Measurements from ENCODE around the gene DHX36. TPM values are rescaled to one million over a fixed set of nuclear protein-coding genes. Genes with fewer than 3 reads are reported as not detected.

The DHX36 gene
- total RNA-seq, 1 donor from 2014 or later: 49.8 TPM

DNA sequence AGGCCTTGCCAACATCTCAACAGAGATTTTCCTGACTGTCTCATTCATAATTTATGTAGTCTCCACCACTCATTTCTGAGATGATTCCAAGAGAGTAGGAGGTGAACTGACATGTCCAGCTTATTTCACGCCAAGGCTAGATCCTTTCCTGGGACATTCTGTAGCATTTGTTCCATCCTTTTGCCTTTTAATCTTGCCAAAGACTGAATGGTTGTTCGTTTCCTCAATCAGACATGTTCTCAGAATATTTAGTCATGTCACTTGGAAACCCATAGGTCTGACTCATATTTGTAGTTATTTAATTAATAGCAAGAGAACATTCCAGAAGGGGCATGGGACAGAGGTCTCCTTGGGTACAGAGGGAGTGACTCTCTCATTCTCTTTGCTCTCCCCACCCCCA, 80.9 kb downstream of the DHX36 start:
- Histone ChIP-seq H3K36me3 (ENCODE audit: control insufficient read depth, insufficient read depth, low read length) (no peaks in the 10 kb centered on the region), H3K27me3 (ENCODE audit: control insufficient read depth, insufficient read depth, low read length) (no peaks in the 10 kb centered on the region), H3K4me3 (ENCODE audit: low read depth, low read length) (no peak overlapping the region)
- no peak for DNase-seq (ENCODE audit: low read depth)
- TF ChIP-seq, protein P1, sequence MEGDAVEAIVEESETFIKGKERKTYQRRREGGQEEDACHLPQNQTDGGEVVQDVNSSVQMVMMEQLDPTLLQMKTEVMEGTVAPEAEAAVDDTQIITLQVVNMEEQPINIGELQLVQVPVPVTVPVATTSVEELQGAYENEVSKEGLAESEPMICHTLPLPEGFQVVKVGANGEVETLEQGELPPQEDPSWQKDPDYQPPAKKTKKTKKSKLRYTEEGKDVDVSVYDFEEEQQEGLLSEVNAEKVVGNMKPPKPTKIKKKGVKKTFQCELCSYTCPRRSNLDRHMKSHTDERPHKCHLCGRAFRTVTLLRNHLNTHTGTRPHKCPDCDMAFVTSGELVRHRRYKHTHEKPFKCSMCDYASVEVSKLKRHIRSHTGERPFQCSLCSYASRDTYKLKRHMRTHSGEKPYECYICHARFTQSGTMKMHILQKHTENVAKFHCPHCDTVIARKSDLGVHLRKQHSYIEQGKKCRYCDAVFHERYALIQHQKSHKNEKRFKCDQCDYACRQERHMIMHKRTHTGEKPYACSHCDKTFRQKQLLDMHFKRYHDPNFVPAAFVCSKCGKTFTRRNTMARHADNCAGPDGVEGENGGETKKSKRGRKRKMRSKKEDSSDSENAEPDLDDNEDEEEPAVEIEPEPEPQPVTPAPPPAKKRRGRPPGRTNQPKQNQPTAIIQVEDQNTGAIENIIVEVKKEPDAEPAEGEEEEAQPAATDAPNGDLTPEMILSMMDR (IDR thresholded peaks at IDR 0.05; ENCODE audit: insufficient read depth, low read length, poor library complexity, severe bottlenecking): no peak

DNA sequence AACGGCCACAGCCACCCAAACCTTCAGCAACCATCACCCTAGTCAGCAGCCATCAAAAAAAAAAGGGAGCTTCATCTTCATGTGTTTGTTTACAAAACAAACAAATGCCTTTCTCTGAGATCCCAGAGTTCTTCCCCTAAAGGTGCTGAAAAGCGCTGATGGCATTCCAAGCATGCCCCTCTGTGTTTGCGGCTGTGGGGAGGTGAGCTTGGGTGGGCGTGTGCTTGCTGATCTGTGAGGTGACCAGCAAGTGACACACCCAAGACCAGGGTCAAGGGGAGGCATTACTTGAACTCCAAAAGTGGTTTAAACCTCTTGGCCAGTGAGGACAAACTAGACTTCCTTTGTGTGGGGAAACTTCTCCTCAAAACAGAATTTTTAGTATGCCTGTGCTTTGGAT, 81.5 kb downstream of the DHX36 start:
- H3K36me3 ChIP-seq (ENCODE audit: control insufficient read depth, insufficient read depth, low read length): no peaks in the 10 kb centered on the region
- H3K27me3 ChIP-seq (ENCODE audit: control insufficient read depth, insufficient read depth, low read length): no peaks in the 10 kb centered on the region
- no peak for DNase-seq (ENCODE audit: low read depth)
- TF ChIP-seq, protein P1 (IDR thresholded peaks at IDR 0.05; ENCODE audit: insufficient read depth, low read length, poor library complexity, severe bottlenecking): no peak
- no peak overlapping the region for H3K4me3 ChIP-seq (ENCODE audit: low read depth, low read length)

DNA sequence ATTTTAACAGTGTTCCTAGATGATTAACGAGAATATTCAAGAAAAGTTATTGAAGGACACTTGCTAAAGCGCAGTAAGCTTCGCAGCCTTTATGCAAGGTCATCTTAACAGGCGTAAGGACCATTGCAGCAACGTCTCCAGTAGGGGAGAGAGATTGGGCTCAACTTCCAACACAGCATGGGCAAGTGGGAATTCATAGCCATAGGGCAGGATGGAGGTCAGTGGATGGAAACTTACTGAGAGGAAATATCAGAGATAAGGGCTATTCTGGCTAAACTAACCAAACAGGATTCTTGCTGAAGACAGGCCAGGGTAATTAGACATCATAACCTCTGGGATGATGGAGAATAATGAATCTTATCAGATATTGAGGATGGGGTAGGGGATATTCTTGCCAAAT, 82.8 kb downstream of the DHX36 start:
- TF ChIP-seq, protein P1 (IDR thresholded peaks at IDR 0.05; ENCODE audit: insufficient read depth, low read length, poor library complexity, severe bottlenecking): no peak
- no peaks in the 10 kb centered on the region for H3K27me3 ChIP-seq (ENCODE audit: control insufficient read depth, insufficient read depth, low read length)

DNA sequence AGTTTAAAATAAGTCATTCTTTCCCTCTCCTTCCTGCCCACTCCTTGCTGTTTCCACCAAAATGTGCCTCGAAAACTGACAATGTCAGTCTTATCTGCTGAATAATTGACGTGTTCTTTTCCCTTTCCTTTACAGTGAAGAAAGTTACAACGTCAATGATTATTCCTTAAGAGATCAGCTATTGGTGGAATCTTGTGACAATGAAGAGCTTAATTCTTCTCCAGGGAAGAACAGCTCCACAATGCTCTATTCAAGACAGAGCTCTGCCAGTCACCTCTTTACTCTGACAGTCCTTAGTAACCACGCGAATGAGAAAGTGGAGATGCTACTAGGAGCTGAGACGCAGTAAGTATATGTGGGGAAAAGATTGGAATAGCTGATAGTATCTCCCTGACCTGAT, 84.1 kb downstream of the DHX36 start:
- DNase-seq (ENCODE audit: low read depth): no peak
- Histone ChIP-seq H3K4me3 (ENCODE audit: low read depth, low read length) (no peak overlapping the region), H3K36me3 (ENCODE audit: control insufficient read depth, insufficient read depth, low read length) (no peaks in the 10 kb centered on the region), H3K27me3 (ENCODE audit: control insufficient read depth, insufficient read depth, low read length) (no peaks in the 10 kb centered on the region)
- TF ChIP-seq, protein P1 (IDR thresholded peaks at IDR 0.05; ENCODE audit: insufficient read depth, low read length, poor library complexity, severe bottlenecking): no peak

More for the DNA sequence above, 82.8 kb downstream of the DHX36 start:
- DNase-seq (ENCODE audit: low read depth): no peak
- H3K36me3 ChIP-seq (ENCODE audit: control insufficient read depth, insufficient read depth, low read length): no peaks in the 10 kb centered on the region
- H3K4me3 ChIP-seq (ENCODE audit: low read depth, low read length): no peak overlapping the region

DNA sequence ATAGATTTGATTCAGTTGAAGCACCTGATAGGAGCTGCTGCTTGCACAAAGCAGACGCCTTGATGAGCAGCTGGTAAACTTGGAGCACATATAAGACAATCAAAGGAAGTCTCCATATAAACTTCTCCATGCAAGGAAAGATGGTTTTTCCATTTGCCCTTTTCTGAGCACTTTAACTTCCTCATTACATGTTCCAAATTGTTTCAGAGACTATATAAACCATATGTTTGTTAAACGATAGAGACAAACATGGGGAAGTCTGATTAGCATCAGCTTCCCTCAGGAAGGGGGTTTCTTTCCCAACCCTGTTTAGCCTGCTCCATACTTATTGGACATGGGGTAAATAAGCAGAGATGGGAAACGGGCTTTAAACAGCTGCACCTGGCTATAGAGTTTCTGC, 88.0 kb downstream of the DHX36 start:
- Histone ChIP-seq H3K4me3 (ENCODE audit: low read depth, low read length) (no peak overlapping the region), H3K27me3 (ENCODE audit: control insufficient read depth, insufficient read depth, low read length) (no peaks in the 10 kb centered on the region), H3K36me3 (ENCODE audit: control insufficient read depth, insufficient read depth, low read length) (no peaks in the 10 kb centered on the region)
- TF ChIP-seq, protein P1 (IDR thresholded peaks at IDR 0.05; ENCODE audit: insufficient read depth, low read length, poor library complexity, severe bottlenecking): no peak
- DNase-seq (ENCODE audit: low read depth): no peak

DNA sequence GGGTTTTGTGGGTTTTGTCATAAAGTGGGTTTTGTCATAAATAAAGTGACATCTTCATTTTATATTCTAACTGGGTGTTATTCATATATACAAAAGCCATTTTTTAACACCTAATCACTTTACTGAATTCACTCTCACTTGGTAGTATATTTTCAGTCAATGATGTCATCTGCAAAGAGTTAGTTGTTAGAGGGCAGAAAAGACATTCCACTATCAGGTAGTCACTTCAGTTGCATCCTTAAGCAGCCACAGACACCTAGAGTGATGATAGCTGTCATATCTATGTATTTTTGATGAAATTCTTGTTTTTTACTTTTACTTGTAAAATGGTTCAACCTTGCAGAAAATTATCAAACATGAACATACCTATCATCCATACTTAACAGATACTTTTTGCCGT, 89.0 kb downstream of the DHX36 start:
- TF ChIP-seq, protein P1 (IDR thresholded peaks at IDR 0.05; ENCODE audit: insufficient read depth, low read length, poor library complexity, severe bottlenecking): no peak
- peak; percentile 18 for DNase-seq (ENCODE audit: low read depth)
- no peaks in the 10 kb centered on the region for H3K36me3 ChIP-seq (ENCODE audit: control insufficient read depth, insufficient read depth, low read length)
- H3K4me3 ChIP-seq (ENCODE audit: low read depth, low read length): no peak overlapping the region
- H3K27me3 ChIP-seq (ENCODE audit: control insufficient read depth, insufficient read depth, low read length): no peaks in the 10 kb centered on the region

Data from kidney epithelial cell (primary cell).